ENCODE measurements around the gene CD40.

- no peak for TF ChIP-seq CTCF (conservative IDR thresholded peaks at IDR 0.05 in 1 of 2, IDR thresholded peaks at IDR 0.05 in 1 of 2; ENCODE audit: low read depth in 1 of 2, low read length in 2 of 2)
- no peak for TF ChIP-seq EZH2 (IDR thresholded peaks at IDR 0.05; ENCODE audit: low read length, missing control alignments)
Observed at GRCh38 chr20:46119028-46119546, 973 bp downstream of the CD40 start.
